Uterus (tissue), 4 donors: ENCODE data around the gene SNAPC2. TPM values are rescaled to one million over a fixed set of nuclear protein-coding genes. Genes with fewer than 3 reads are reported as not detected.
"Not testable (repeated sequence)": the region's sequence is repeated elsewhere in the genome, so short reads cannot be mapped to it uniquely, and the experiment has no call there.

ENCODE experiments used
- DNase-seq, 2 donors: peaks; one replicate each; pipeline ENCODE4 v3.0.0-alpha.2; 2019 to 2020
- H3K27ac ChIP-seq, 2 donors: fragments of 200-600 bp; sonication (generic); 1 replicate in 1 of 2; 2 replicates in 1 of 2; pipeline ENCODE4 v1.5.1; 2016 to 2018
- H3K27me3 ChIP-seq, 2 donors: fragments of 200-600 bp; sonication (generic); one replicate each; pipeline ENCODE4 v1.5.1; 2018 to 2019; ENCODE audit warnings: control low read depth in 1 of 2
- H3K36me3 ChIP-seq, 2 donors: fragments of 200-600 bp; sonication (generic); one replicate each; pipeline ENCODE4 v1.5.1; 2019; ENCODE audit warnings: control low read depth in 1 of 2
- H3K4me1 ChIP-seq, 2 donors: fragments of 200-600 bp; sonication (generic); one replicate each; pipeline ENCODE4 v1.5.1; 2018 to 2019; ENCODE audit warnings: control low read depth in 1 of 2
- H3K4me3 ChIP-seq, 2 donors: fragments of 200-600 bp; sonication (generic); 1 replicate in 1 of 2; 2 replicates in 1 of 2; pipeline ENCODE4 v1.5.1; 2018 to 2019; ENCODE audit warnings: mild to moderate bottlenecking in 1 of 2
- H3K9me3 ChIP-seq, 2 donors: fragments of 200-600 bp; sonication (generic); one replicate each; pipeline ENCODE4 v1.5.1; 2019; ENCODE audit warnings: control low read depth in 1 of 2
- POLR2A ChIP-seq, 2 donors: fragments of 450-650 bp; IDR thresholded peaks; one replicate each; pipeline ENCODE4 v1.6.1; 2016; ENCODE audit warnings: antibody characterized with exemption in 2 of 2, mild to moderate bottlenecking in 1 of 2, moderate library complexity in 1 of 2
- intact Hi-C: fragments of 100-400 bp; cut with DNase I; formaldehyde crosslinking; loops from one replicate; pipeline ENCODE4 v1.15.1; 2023; ENCODE audit warnings: low total_unique reads
- total RNA-seq, 4 donors: library from RNA; depleted of rRNA in 3 of 4; stranded (reverse); fragments of >200 nt in 3 of 4; gene quantifications; one replicate each; pipeline versions ENCODE4 v1.1.0 to v1.2.4, GENCODE V29; 2014 to 2023
- TF ChIP-seq, protein P1 (sequence below), 4 experiments: fragments of 200-600 bp in 2 of 4; fragments of 450-650 bp in 2 of 4; sonication (generic) in 2 of 4; IDR thresholded peaks; one replicate each; pipeline ENCODE4 v1.5.1; 2016 to 2019; ENCODE audit warnings: antibody characterized with exemption in 4 of 4, mild to moderate bottlenecking in 2 of 4, moderate library complexity in 1 of 4
- donor health status: DM: yes; HTN: yes; CAD: no.

Gene SNAPC2
- total RNA-seq, 4 donors from 2014 or later, result 11.8 to 66.8 (median 19.0) TPM

DNA sequence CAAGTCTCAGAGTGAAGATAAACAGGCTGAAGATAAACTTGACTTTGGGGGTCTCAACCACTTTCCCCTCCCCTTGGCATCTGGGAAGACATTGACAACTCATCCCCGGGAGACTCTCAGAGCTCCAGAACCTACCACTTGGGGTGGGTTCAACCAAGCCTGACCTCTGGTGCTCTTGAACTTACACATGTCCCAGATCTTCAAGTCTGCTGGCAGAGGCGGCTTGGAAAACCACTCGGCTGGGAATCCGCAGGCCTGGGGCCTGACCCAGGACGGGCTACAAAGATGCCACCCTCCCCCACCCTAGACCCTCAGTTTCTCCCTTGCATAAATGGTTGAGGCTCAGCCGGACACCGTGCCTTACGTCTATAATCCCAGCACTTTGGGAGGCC lies 31.3 kb upstream of the SNAPC2 start:
- Histone ChIP-seq H3K27ac (no peak overlapping the region), H3K27me3 (no peaks in the 10 kb centered on the region), H3K4me1 (no peaks in the 10 kb centered on the region), H3K9me3 (no peaks in the 10 kb centered on the region), H3K4me3 (no peak overlapping the region), H3K36me3 (no peaks in the 10 kb centered on the region)
- no peak for DNase-seq
- TF ChIP-seq, protein P1, sequence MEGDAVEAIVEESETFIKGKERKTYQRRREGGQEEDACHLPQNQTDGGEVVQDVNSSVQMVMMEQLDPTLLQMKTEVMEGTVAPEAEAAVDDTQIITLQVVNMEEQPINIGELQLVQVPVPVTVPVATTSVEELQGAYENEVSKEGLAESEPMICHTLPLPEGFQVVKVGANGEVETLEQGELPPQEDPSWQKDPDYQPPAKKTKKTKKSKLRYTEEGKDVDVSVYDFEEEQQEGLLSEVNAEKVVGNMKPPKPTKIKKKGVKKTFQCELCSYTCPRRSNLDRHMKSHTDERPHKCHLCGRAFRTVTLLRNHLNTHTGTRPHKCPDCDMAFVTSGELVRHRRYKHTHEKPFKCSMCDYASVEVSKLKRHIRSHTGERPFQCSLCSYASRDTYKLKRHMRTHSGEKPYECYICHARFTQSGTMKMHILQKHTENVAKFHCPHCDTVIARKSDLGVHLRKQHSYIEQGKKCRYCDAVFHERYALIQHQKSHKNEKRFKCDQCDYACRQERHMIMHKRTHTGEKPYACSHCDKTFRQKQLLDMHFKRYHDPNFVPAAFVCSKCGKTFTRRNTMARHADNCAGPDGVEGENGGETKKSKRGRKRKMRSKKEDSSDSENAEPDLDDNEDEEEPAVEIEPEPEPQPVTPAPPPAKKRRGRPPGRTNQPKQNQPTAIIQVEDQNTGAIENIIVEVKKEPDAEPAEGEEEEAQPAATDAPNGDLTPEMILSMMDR (IDR thresholded peaks at IDR 0.05), result no peak
- TF ChIP-seq POLR2A (IDR thresholded peaks at IDR 0.05), result no peak
- intact Hi-C loops, result no loop called here

DNA sequence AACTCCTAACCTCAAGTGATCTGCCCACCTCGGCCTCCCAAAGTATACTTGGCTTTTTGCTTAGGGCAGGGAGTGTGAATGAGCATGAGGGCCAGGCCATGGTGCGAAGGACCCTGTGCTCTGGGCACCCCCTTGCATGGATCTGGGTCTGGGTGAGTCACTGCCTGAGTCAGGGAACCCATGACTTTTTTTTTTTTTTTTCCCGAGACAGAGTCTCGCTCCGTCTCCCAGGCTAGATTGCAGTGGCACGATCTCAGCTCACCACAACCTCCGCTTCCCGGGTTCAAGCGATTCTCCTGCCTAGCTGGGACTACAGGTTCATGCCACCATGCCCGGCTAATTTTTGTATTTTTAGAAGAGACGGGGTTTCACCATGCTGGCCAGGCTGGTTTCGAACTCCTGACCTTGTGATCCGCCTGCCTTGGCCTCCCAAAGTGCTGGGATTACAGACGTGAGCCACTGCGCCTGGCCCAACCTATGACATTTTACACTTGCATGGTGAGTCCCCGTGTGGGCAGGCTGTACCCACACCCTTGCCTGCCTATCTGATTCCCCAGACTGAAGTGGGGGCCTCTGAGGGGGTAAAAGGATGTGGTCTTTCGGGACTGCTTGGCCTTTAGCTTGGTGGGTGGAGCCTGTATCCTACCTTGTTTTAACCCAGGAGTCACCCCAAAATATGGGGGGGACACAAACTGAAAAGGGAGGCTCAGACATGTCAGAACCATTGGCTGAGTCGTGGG lies 26.6 kb upstream of the SNAPC2 start:
- H3K36me3 ChIP-seq, DNase-seq, H3K27ac ChIP-seq, H3K4me1 ChIP-seq, H3K9me3 ChIP-seq, H3K27me3 ChIP-seq, H3K4me3 ChIP-seq, intact Hi-C loops: not testable (repeated sequence)

DNA sequence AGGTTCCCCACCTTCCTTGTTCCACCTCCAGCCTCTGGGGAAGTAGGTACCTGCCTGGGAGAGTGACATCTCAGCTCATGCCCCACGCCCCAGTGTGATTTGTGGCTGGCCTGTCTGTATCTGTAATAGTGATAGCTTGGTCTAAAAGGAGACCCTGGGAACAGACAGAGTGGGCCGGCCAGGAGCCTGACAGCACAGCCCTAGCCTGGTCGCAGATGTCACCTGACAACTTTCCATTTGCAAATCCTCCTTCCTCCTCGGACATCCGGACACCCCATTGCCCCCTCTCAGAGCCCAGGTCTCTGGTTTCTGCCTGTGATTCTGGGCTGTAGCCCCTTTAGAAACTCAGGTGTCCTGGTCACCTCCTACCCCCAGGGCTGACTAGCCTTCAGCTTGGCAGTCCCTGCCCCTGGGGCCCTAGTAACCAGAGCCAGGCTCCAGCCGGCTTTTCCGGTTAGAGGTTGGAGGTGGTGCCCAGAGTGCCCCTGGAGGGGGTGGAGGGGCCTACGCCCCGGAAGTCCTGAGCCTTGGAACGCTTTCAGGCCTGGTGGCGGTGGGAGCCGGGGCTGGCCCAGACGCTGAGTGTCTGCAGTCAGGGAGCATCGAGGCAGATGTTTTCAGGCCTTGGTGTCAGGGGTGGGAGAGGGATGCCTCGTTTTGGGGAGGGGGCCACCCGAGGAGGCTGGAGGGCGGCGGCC lies 25.4 kb upstream of the SNAPC2 start:
- intact Hi-C loops, result no loop called here
- H3K27ac ChIP-seq, result no peak overlapping the region
- no peak for DNase-seq
- no peaks in the 10 kb centered on the region for H3K36me3 ChIP-seq
- no peak overlapping the region for H3K4me3 ChIP-seq
- H3K4me1 ChIP-seq, result no peaks in the 10 kb centered on the region
- no peaks in the 10 kb centered on the region for H3K27me3 ChIP-seq
- H3K9me3 ChIP-seq, result no peaks in the 10 kb centered on the region
- no peak for TF ChIP-seq POLR2A (IDR thresholded peaks at IDR 0.05)
- TF ChIP-seq, protein P1 (IDR thresholded peaks at IDR 0.05), result no peak

DNA sequence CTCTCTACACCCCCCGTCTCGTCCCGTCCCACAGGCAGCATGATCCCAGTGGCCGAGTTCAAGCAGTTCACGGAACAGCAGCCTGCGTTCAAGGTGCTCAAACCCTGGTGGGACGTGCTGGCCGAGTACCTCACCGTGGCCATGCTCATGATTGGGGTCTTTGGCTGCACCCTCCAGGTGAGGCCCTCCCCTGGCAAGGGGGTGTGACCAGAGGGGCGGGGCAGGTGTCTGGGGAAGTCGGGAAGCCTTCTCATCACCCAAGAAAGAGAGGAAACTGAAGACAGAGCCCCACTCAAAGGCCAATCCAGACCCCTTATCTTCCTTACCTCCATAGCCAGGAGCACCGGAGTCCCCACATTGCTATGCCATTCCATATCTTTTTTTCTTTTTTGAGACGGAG lies 24.6 kb upstream of the SNAPC2 start:
- no peaks in the 10 kb centered on the region for H3K27me3 ChIP-seq

DNA sequence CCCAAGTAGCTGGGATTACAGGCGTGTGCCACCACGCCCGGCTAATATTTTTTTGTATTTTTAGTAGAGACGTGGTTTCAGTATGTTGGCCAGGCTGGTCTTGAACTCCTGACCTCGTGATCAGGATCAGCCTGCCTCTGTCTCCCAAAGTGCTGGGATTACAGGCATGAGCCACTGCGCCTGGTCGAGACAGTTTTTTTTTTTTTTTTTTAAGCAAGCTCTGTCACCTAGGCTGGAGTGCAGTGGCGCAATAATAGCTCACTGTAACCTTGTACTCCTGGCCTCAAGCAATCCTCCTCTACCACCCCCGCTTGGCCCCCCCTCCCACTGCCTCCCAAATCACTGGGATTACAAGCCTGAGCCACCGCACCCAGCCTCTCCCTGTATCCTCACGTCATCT lies 22.8 kb upstream of the SNAPC2 start:
- Histone ChIP-seq H3K4me3 (no peak overlapping the region), H3K9me3 (no peaks in the 10 kb centered on the region), H3K27me3 (no peaks in the 10 kb centered on the region), H3K27ac (no peak overlapping the region), H3K4me1 (no peaks in the 10 kb centered on the region), H3K36me3 (no peaks in the 10 kb centered on the region)
- DNase-seq, result no peak
- intact Hi-C loops, result no loop called here
- TF ChIP-seq POLR2A (IDR thresholded peaks at IDR 0.05), result no peak
- TF ChIP-seq, protein P1 (IDR thresholded peaks at IDR 0.05), result no peak

More for the DNA sequence above, 24.6 kb upstream of the SNAPC2 start:
- no peak for DNase-seq
- TF ChIP-seq, protein P1 (IDR thresholded peaks at IDR 0.05), result no peak
- TF ChIP-seq POLR2A (IDR thresholded peaks at IDR 0.05), result no peak
- intact Hi-C loops, result no loop called here
- H3K4me3 ChIP-seq, result no peak overlapping the region
- H3K27ac ChIP-seq, result no peak overlapping the region
- H3K9me3 ChIP-seq, result no peaks in the 10 kb centered on the region
- H3K4me1 ChIP-seq, result no peaks in the 10 kb centered on the region
- no peaks in the 10 kb centered on the region for H3K36me3 ChIP-seq
